Measurements from ENCODE around the gene CCDC158.
A peak's percentile ranks its signal among the peaks of the same experiment; 100 is the strongest.
"Not testable (repeated sequence)": the region's sequence is repeated elsewhere in the genome, so short reads cannot be mapped to it uniquely, and the experiment has no call there.

CCDC158 gene

GRCh38 chr4:76364763-76365162, 56.2 kb downstream of the CCDC158 start:
- DNase-seq: no peak

GRCh38 chr4:76363556-76364290, 57.2 kb downstream of the CCDC158 start:
- DNase-seq: no peak

- DNase-seq: no peak
Observed at GRCh38 chr4:76361689-76362412, 59.1 kb downstream of the CCDC158 start.

GRCh38 chr4:76359881-76360466, 61.0 kb downstream of the CCDC158 start:
- DNase-seq: not testable (repeated sequence)

- DNase-seq: no peak
Observed at GRCh38 chr4:76357981-76358380, 63.0 kb downstream of the CCDC158 start.

- DNase-seq: no peak
Observed at GRCh38 chr4:76354517-76355473, 66.1 kb downstream of the CCDC158 start.

- no peak for DNase-seq
Observed at GRCh38 chr4:76342803-76343202, 78.1 kb downstream of the CCDC158 start.

GRCh38 chr4:76342191-76342590, 78.8 kb downstream of the CCDC158 start:
- DNase-seq: peak; percentile 87

- DNase-seq: no peak
Observed at GRCh38 chr4:76341063-76341462, 79.9 kb downstream of the CCDC158 start.

GRCh38 chr4:76339364-76339763, 81.6 kb downstream of the CCDC158 start:
- DNase-seq: no peak

- no peak for DNase-seq
Observed at GRCh38 chr4:76334885-76335284, 86.1 kb downstream of the CCDC158 start.

- no peak for DNase-seq
Observed at GRCh38 chr4:76326515-76326914, 94.4 kb downstream of the CCDC158 start.

GRCh38 chr4:76325072-76325471, 95.9 kb downstream of the CCDC158 start:
- no peak for DNase-seq

GRCh38 chr4:76322236-76322635, 98.7 kb downstream of the CCDC158 start:
- no peak for DNase-seq

GRCh38 chr4:76316131-76316530, 104.8 kb downstream of the CCDC158 start:
- DNase-seq: no peak

GRCh38 chr4:76315267-76315918, 105.5 kb downstream of the CCDC158 start:
- no peak for DNase-seq

- no peak for DNase-seq
Observed at GRCh38 chr4:76313547-76313946, 107.4 kb downstream of the CCDC158 start.

GRCh38 chr4:76312457-76312856, 108.5 kb downstream of the CCDC158 start:
- no peak for DNase-seq

- no peak for DNase-seq
Observed at GRCh38 chr4:76311896-76312331, 109.0 kb downstream of the CCDC158 start.

GRCh38 chr4:76310683-76311082, 110.3 kb downstream of the CCDC158 start:
- no peak for DNase-seq

- DNase-seq: no peak
Observed at GRCh38 chr4:76309939-76310550, 110.9 kb downstream of the CCDC158 start.

- no peak for DNase-seq
Observed at GRCh38 chr4:76308548-76308947, 112.4 kb downstream of the CCDC158 start.

Data from DMS79 treated with DMSO at 0.1 percent for 48 hours (cell line).